Mesenteric fat pad (tissue), 1 donor: ENCODE measurements around the gene CRISPLD2. TPM values are rescaled to one million over a fixed set of nuclear protein-coding genes. Genes with fewer than 3 reads are reported as not detected.

ENCODE experiments used
- DNase-seq: peaks from one replicate; pipeline ENCODE4 v3.0.0-alpha.2; 2020; ENCODE audit warnings: low spot score
- total RNA-seq: library from RNA; stranded (reverse); fragmentation: NEBNext Ultra II Directional; extraction: Animal tissue kit (Norgen Biotek cat#: 25700); gene quantifications from one replicate; pipeline ENCODE4 v1.2.1, GENCODE V29; 2021
- donor health status: DM: yes; HTN: yes; CAD: no.

Gene CRISPLD2
- total RNA-seq, 1 donor from 2014 or later, result 256 TPM

- DNase-seq, result no peak
These were observed 60.0 kb downstream of the CRISPLD2 start for GRCh38 chr16:84879569-84880487.

DNA sequence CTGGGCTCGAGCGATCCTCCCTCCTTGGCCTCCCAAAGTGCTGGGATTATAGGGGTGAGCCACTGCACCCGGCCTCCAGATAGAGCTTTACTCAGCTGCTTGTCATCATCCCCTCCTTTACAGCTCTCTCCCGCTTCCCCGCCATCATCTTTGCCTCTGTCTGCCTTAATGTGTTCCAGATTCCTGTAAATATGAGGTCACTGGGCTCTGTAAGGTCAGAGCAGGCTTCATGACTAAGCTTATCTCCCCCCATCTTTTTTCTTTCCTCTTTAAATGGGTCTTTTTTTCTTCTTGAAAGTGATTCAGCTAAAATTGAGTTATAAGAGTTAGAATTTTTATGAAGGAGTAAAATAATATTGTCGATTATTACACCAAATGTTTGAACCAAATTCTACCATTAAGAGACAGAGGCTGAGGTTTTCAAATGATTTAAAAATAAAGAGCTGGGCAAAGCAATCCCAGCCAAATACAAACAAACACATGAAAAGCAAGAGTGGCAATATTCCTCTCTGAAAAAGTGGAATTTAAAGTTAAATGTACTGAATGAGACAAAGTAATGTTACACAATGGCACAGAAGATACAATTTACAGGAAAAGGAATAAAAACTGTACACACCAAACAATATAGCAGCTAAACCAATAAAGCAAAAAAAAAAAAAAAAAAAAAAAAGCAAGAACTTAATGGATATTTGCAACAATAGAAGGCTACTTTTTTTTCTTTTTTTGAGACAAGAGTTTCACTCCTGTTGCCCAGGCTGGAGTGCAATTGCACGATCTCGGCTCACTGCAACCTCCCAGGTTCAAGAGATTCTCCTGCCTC, 62.1 kb downstream of the CRISPLD2 start:
- DNase-seq, result no peak

DNA sequence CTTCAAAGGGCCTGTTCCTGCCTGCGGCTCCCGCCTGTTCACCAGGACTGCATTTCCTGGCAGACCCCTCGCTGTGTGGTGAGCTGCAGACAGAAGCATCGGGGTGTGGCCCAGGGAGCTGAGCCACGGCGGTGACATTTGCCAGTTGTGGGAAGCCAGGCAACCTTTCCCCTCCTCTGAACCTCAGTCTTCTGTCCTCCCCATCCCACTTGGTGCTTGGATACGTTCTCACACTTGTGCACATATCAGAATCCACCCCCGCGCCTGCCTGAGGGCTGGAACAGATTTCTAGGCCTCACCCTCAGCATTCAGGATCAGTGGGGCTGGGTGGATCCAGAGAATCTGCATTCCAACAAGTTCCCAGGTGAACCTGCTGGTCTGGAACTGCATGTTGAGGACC, 63.5 kb downstream of the CRISPLD2 start:
- DNase-seq, result no peak

- no peak for DNase-seq
These were observed 64.4 kb downstream of the CRISPLD2 start for GRCh38 chr16:84884246-84884595.

DNA sequence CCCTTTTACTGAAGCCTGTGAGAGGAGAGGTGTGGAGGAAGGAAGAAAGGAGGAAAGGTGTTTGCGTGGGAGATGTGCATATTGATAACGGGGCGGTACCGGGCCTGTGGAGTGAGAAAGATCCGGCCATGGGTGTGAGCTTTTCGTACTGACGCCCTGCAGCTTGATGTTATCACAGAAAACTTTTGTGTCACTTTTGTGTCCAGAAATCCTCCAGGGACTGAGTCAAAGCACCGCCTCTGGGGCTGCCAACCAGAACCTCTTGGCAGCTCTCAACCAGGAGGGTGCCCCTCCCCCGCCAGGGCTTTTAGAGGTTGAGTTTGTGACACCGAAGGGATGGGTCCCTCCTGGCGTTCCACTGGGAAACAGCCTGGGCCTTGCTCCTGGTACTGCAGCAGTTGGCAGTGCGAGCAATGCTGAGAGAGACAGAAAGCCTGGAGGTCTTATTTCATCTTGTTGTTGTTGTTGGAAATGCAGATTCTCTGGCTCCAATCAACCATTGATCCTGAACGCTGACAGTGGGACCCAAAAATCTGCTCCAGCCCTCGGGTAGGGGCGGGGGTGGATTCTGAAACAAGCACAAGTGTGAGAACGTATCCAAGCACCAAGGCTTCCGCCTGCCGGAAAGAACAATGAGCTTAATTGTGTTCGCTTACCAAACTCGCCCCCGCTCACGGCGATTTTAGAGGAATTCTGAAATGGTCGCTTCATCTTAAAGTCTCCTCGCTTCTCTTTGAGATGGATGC, 65.0 kb downstream of the CRISPLD2 start:
- no peak for DNase-seq

GRCh38 chr16:84885342-84885910, 65.6 kb downstream of the CRISPLD2 start:
- no peak for DNase-seq

DNA sequence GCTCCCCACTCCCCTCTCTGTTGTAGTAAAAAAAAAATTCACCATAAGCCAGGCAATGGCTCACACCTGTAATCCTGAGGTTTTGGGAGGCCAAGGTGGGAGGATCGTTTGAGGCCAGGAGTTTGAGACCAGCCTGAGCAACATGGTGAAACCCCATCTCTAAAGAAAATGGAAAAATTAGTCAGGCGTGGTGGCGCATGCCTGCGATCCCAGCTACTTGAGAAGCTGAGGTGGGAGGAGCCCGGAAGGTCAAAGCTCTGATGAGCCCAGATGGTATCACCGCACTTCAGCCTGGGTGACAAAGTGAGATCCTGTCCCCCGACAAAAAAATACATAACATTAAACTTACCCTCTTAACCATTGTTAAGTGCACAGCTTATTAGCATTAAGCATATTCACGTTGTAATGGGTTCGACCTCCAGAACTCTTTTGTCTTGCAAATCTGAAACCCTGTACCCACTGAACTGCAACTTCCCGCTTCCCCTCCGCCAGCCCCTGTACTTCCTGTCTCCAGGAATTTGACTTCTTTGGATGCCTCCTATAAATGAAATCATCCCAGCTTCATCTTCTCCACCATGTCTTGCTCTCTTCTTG, 66.8 kb downstream of the CRISPLD2 start:
- DNase-seq, result no peak

- no peak for DNase-seq
These were observed 67.4 kb downstream of the CRISPLD2 start for GRCh38 chr16:84887207-84887606.

- DNase-seq, result no peak
These were observed 68.7 kb downstream of the CRISPLD2 start for GRCh38 chr16:84888450-84888849.

- DNase-seq, result no peak
These were observed 69.3 kb downstream of the CRISPLD2 start for GRCh38 chr16:84889066-84889465.

DNA sequence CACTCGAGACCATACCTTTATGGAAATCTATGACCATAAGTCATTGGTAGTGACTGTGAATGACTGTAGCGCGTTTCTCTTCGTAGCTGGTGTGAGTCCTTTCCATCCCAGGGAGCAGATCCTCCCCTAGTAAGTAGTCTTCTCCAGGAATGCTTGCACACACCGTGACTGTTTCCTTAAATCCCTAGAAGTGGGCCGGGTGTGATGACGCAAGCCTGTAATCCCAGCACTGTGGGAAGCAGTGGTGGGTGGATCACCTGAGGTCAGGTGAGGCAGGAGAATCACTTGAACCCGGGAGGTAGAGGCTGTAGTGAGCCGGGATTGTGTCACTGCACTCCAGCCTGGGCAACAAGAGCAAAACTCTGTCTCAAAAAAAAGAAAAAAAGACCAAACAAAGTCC, 70.6 kb downstream of the CRISPLD2 start:
- no peak for DNase-seq

DNA sequence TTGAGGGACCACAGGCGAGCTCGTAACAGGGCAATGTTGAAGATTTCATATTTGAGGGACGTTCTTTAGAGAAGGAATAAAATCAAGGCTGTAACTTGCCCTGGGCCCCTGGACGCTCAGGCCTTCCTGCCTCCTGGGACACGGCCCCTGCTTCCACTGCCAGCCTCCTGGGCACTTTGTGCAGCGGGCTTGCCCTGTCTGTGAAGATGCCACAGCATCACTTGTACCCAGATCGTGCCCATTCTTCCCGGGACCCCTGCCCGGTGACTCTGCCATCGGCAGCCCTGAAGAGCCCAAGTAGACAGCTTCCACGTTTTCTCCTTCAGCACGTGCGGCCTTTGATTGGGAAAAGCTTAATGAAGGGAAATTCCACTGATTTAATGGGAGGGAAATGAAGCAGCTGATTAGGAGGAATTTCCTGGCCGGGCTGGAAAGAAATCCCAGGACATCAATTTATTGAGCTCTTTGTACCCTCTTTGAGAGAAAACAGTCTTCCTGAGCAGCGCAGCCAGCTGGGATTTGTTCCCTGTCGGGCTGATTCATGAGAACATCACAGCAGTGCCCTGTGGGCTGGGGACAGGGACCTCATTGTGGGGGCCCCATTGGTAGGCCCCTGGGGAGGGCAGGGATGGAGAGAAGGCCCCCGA, 71.5 kb downstream of the CRISPLD2 start:
- no peak for DNase-seq

- no peak for DNase-seq
These were observed 72.3 kb downstream of the CRISPLD2 start for GRCh38 chr16:84892097-84892496.

DNA sequence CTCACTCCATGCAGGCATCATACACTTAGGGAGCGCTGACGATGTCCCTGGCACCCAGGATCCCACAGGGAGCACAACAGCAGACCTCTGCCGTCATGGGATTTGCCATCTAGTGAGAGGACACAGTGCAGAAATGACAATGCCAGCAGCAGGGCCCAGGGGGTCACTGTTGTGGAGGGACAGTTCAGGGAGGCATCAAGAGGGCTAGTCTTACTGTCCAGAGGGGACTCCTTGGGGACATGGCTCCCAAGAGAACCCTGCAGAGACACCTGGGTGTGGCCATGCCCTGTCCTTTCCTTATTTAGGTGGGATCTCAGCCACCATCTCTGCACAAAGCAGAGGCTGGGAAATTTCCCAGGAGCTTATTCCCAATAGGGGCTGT, 73.7 kb downstream of the CRISPLD2 start:
- no peak for DNase-seq

GRCh38 chr16:84893849-84894599, 74.2 kb downstream of the CRISPLD2 start:
- no peak for DNase-seq

DNA sequence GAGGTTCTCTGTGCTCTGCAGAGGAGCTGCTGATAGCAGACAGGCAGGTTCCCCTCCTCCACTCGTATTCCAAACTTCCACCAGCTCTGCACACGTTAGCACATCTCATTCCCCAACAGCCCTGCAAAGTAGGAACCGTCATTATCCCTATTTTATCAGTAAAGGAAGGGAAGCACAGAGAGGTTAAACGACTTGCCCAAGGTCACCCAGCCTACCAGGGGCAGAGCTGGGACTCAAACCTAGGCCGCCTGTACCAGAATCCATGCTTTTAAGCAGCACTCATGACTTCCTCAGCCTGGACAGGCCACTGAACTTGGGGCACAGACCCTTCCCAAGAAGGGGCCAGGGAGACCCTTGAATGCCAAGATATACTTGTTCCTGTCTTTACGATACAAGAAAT, 75.2 kb downstream of the CRISPLD2 start:
- DNase-seq, result no peak

- no peak for DNase-seq
These were observed 77.1 kb downstream of the CRISPLD2 start for GRCh38 chr16:84896847-84897246.

DNA sequence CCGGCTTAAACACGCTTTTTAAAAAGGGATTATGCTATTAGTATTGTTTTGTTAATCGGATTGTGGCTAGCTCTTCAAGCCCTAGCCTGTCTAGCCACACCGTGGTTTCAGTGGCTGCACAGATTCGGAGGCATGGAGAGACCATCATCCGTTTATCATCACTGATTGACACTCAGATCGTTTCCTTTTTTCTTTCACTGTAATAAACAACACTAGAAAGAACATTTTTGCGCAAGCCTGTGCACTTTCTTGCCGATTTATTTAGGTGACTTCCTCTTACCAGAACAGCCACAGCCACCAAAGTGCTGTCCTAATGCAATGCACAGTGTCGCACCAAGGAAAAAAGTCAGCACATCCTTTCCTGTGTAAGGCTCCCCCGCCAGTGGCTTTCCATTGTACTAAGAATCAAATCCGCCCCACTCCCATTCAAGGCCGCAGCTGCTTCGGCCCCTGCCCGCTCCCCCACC, 78.2 kb downstream of the CRISPLD2 start:
- no peak for DNase-seq

- no peak for DNase-seq
These were observed 78.7 kb downstream of the CRISPLD2 start for GRCh38 chr16:84898447-84898846.

GRCh38 chr16:84899414-84899813, 79.6 kb downstream of the CRISPLD2 start:
- no peak for DNase-seq
